GM18505 (cell line): ENCODE results near the gene FBXL3.
A peak's percentile ranks its signal among the peaks of the same experiment; 100 is the strongest.
"Not testable (repeated sequence)": the region's sequence is repeated elsewhere in the genome, so short reads cannot be mapped to it uniquely, and the experiment has no call there.

Source experiments
- ATAC-seq: cut with Tn5 transposase; IDR thresholded peaks from one replicate; pipeline ENCODE4 v1.9.1; 2021; ENCODE audit not compliant: unreplicated experiment
- POLR2A ChIP-seq: IDR thresholded peaks from 4 replicates; pipeline ENCODE4 v1.6.1; 2011; ENCODE audit warnings: borderline replicate concordance; ENCODE audit not compliant: insufficient read depth, insufficient read length; ENCODE audit errors: extremely low read depth

The FBXL3 gene

GRCh38 chr13:77014906-77015685 is 11.9 kb downstream of the FBXL3 start:
- TF ChIP-seq POLR2A, result no peak

GRCh38 chr13:77013853-77014542 is 13.0 kb downstream of the FBXL3 start:
- ATAC-seq, result no peak

More at GRCh38 chr13:77014906-77015685, 11.9 kb downstream of the FBXL3 start:
- ATAC-seq, result no peak

GRCh38 chr13:77009719-77010118 is 17.2 kb downstream of the FBXL3 start:
- not testable (repeated sequence) for ATAC-seq

More at GRCh38 chr13:77013853-77014542, 13.0 kb downstream of the FBXL3 start:
- no peak for TF ChIP-seq POLR2A

GRCh38 chr13:77009011-77009410 is 17.9 kb downstream of the FBXL3 start:
- ATAC-seq, result peak; percentile 66
- no peak for TF ChIP-seq POLR2A

- ATAC-seq, result not testable (repeated sequence)
Observed at GRCh38 chr13:77008337-77008736, 18.6 kb downstream of the FBXL3 start.

GRCh38 chr13:77002590-77003190 is 24.3 kb downstream of the FBXL3 start:
- no peak for ATAC-seq
- TF ChIP-seq POLR2A, result no peak

GRCh38 chr13:77001963-77002587 is 24.9 kb downstream of the FBXL3 start:
- TF ChIP-seq POLR2A, result no peak
- no peak for ATAC-seq

- ATAC-seq, result no peak
- no peak for TF ChIP-seq POLR2A
Observed at GRCh38 chr13:77001540-77001939, 25.4 kb downstream of the FBXL3 start.

GRCh38 chr13:77000475-77000874 is 26.5 kb downstream of the FBXL3 start:
- TF ChIP-seq POLR2A, result no peak

GRCh38 chr13:76994281-76994680 is 32.7 kb downstream of the FBXL3 start:
- no peak for ATAC-seq
- no peak for TF ChIP-seq POLR2A

More at GRCh38 chr13:77000475-77000874, 26.5 kb downstream of the FBXL3 start:
- no peak for ATAC-seq

- ATAC-seq, result no peak
- TF ChIP-seq POLR2A, result no peak
Observed at GRCh38 chr13:76993473-76993872, 33.5 kb downstream of the FBXL3 start.

GRCh38 chr13:76993021-76993420 is 33.9 kb downstream of the FBXL3 start:
- no peak for ATAC-seq
- no peak for TF ChIP-seq POLR2A

- no peak for ATAC-seq
- TF ChIP-seq POLR2A, result no peak
Observed at GRCh38 chr13:76992548-76993001, 34.4 kb downstream of the FBXL3 start.
